ENCODE data around the gene LRP8.

The LRP8 gene

DNA sequence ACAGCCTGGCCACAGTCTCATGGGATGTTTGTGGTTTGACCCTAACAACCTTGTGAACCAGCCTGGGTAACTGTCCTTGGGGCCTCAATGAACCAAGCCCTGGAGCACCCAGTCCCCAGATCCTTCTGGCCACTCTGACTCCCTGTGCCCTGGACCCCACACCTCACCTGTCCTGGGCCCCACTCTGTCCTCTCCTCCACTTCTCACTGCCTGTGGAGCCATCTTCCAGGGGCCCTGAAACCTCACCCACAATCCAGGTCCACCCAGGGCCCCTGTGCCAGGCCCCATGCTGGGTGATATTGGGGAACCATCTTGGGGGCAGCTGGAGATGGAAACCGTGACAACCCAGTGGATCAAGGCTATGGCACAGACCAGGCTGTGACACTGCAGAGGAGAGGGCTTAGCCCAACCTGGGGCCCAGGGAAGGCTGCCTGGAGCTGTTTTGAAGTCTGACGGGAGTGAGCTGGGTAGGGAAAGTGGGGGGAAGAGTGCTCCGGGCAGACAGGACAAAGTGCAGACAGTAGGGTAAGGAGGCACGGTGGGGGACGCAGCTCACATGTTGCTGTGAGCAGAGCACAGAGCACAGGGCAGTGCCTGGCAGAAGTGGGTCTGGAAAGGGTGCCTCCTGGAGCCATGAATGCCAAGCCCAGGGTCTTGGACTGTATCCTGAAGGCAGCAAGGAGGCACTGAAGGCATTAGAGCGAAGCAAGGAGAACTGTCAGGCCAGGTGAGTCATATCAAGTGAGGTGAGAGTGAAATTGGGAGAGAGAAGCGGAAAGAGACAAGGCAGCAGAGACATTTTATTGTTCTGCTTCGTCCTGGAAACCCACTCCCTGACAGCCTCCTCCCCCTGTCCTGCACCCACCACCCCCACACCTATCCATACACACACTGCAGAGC, 12.1 kb upstream of the LRP8 start:
- no peak for DNase-seq (ENCODE audit: low spot score)

DNA sequence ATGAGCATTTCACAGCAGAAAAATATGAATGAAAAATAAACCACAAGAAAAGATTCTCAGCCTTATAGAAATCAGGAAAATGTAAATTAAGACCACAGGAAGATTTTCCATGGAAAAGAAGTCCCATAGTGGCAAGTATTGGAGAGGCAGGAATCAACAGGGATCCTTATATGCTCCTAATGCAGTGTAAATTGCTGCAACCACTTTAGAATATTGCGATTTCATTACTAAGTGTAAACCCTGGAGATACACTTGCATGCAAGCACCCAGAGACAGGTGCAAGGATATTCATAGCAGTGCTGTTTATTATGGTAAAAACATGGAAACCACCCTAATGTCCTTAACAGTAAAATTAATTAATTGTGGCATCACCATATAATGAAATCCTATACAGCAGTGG, 10.6 kb upstream of the LRP8 start:
- DNase-seq (ENCODE audit: low spot score), result no peak

DNA sequence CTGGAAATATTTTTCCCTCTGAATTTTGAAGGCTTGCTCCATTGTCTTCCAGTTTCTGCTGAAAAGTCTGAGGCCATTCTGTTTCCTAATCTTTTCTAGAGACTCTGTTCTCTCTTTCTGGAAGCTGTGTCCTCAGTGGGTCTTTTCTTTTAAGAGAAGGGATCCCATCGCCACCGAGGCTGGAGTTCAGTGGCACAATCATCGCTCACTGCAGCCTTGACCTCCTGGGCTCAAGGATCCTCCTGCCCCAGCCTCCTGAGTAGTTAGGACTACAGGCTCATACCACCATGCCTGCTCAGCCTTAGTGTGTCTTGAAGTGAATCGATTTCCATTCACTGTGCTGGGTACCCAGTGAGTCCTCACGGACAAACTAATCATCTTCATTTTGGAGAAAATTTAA, 9.6 kb upstream of the LRP8 start:
- DNase-seq (ENCODE audit: low spot score), result no peak

DNA sequence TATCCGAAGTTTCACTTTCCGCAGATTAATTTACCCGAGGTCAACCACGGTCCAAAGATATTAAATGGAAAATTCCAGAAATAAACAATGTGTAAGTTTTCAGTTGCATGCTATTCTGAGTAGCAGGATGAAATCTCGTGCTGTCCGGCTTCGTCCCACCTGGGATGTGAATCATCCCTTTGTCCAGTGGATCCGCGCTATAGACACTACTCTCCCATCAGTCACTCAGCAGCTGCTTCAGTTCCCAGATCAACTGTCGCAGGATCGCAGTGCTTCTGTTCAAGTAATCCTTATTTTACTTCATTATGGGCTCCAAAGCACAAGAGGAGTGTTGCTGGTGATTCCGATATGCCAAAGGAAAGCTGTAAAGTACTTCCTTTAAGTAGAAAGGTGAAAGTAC, 8.3 kb upstream of the LRP8 start:
- DNase-seq (ENCODE audit: low spot score), result no peak

DNA sequence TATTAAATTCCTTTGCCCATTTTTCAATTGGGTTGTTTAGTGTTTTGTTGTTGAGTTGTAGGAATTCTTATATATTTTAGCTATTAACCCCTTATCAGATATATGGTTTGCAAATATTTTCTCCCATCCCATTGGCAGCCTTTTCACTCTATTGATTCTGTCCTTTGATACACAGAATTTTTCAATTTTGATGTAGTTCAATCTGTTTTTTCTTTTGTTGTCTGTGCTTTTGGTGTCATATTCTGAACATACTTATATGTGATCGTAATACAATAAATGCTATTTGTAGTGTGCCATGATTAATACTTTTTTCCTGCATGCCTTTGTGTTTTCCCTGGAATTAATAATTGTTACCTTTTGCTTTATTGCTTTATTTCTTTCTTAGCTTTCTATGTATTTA, 7.8 kb upstream of the LRP8 start:
- no peak for DNase-seq (ENCODE audit: low spot score)

DNA sequence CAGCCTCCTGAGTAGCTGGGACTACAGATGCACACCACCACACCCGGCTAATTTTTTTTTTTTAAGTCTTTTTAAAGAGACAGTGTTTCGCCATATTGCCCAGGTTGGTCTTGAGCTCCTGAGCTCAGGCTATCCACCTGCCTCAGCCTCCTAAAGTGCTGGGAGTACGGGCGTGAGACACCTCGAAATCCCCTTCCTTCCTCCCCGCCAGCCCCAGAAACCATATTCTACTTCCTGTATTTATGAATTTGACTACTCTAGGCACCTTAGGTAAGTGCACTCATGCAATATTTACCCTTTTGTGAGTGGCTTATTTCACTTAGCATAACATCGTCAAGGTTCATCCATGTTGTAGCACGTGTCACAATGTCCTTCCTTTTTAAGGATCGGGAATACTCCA, 6.9 kb upstream of the LRP8 start:
- DNase-seq (ENCODE audit: low spot score), result no peak

DNA sequence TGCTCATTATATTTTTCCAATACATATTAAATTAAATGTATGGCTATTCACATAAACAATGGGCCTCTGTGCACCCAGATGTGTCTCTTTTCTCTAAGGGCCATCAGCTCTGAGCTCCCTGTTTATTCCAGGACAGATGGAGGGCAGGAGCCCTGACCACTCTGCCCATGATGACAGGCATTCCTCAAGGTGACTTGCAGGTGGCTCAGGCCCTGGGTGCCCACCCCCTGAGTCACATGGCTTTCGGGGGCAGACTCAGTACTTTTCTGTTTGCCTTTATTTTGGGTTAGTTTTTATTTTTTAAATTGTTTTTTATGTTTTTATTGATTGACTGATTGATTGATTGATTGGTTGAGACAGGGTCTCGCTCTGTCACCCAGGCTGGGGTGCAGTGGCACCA, 6.4 kb upstream of the LRP8 start:
- no peak for DNase-seq (ENCODE audit: low spot score)

DNA sequence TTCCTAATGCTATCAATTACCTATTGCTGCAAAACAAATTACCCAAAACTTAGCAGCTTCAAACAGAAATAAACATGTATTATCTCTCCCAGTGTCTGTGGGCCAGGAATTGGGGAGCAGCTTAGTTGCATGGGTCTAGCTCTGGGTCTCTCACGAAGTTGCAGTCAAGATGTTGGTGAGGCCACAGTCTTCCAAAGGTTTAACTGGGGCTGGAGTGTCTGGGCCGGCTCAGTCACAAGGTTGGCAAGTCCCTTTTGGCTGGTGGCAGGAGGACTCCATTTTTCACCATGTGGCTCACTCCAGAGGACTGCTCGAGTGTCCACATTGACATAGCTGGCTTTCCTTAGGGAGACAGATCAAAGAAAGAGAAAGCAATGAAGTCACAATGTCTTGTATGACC, 5.0 kb upstream of the LRP8 start:
- DNase-seq (ENCODE audit: low spot score), result no peak

DNA sequence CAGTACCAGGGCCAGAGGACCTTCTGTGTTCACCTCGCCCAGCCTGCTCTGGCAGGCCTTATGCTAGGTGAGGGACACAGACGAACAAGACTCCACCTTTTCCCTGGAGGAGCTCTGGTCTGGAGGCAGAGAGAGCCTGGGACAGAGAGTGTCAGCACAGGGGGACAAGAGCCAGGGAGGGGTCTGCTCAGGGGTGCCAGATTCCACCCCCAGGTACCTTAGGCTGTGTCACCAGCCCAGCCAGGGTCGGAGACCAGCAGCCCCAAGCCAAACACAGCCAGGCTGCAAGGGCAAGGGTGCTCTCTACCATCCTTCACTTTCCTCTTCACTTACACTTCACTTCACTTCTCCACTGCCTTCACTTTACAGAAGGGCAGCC, 4.3 kb upstream of the LRP8 start:
- DNase-seq (ENCODE audit: low spot score), result no peak

DNA sequence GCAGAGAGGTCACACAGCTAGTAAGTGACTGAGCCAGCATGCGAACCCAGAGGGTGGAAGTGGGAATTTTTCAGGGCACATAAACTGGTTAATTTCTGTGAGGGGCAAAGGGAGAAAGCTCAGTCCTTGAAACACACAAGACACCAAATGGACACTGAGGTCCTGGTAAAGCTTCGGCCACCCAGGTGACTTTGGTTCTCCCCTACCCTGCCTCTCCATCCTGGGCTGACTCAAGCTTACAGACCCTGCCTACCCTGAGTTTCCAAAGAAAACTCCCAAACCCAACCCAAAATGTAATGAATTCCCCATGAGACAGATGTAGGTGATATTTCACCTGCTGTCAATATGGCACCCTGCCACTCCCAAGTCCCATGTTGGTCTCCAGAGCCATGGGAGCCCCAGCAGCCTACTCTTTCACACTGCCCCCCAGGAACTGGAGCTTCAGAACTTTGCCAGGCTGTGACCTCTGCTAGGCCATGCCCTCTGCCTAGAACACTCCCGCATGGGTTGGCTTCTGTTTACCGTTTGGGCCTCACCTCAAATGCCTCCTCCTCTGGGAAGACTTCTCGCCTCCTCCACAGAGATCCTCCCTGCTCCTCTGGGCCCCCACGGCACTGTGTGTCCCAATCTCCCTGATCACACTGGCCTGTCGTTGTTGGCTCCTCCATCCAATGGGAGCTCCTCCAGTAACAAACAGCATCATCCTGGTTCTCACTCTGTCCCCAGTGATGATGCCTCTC, 3.7 kb upstream of the LRP8 start:
- DNase-seq (ENCODE audit: low spot score), result no peak

DNA sequence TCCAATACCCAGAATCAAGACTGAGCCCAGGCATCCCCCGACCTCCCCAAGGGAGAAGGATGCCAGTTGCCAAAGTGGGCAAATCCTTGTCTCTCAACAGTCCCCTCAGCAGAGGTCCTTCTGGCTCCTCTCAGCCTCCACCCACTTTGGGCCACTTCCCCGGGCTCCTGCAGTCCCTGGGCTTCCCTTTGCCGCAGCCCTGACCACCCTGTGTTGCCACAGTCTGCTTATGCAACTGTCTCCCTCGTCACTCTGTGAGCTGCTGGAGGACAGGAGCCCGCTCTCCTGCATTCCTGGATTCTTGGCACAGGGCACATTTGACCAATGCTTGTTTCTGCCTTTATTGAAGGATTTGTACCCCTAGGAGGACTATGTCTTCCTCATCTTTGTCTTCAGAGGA, 2.9 kb upstream of the LRP8 start:
- no peak for DNase-seq (ENCODE audit: low spot score)

DNA sequence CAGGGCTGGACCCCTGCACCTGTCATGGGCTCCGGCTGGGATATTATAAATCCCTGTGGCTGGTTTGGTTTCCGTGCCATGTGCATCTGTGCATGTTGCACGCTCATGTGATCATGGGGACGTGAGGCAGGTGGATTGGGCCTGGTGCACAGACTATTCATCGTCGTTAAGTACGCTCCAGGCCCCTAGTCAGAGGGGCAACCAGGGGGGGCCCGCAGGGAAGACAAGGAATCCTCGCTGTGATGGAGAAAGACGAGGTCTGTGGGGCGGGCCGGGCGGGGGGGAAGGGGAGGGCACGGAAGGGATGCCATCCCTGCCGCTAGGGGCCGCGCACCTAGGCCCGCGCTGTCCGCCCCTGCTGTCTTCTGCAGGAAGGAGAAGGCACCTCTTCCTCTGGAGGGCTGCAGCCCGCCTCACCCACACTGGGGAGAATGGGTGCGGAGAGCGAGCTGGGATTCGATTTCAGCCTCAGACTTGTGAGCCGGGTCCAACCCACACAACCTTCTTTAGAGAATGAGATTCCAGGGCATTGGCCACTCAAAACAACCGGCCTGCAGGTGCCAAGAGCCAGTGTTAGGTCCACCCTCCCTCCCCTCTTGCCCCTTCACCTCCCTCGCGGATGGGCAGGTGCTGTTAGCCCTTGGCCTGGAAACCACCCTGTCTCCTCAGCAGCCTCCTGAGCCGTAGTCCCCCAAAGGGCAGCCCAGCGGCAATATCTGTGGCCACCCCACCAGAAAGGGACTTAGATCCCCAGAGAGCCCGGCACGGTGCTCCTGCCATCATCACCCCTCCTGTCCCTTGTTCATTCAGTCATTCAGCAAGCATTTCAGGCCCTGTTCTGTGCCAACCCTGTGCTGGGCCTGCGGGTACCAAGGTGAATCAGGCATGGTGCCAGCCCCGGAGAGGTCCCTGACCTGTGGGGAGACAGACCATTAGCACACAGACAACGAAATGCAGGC, 950 bp upstream of the LRP8 start:
- no peak for DNase-seq (ENCODE audit: low spot score)

DNA sequence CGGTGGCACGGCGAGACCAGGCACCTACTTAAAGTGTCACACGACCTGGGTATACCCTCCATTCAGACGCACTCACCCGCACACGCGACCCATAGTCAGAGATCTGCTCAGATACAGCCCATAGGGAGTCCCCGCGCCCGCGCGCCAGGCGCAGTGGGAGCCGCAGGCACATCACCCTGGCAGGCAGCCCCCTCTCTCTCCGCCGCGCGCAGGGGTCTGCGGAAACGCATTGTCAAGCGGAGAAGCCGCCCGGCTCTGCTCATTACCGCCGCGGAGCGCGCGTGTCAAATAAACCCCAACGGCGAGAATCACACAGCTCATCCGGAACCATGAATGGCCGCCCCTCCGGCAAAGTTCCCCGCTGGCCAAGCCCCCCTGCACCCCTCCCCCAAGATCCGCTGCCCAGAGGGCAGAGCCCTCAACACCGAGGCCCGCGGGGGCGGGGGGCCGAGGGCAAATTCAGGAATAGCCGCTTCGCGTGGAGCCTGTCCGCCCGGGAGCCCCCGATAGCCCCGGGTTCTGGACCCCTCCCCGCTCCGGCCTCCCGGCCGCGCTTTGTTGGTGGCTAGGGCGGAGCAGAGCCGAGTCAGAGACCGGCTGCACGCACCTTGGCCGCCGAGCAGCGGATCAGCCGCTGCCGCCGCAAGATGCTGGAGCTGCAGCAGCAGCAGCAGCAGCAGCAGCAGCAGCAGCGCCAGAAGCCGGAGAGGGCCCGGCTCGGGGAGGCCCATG, 522 bp downstream of the LRP8 start:
- no peak for DNase-seq (ENCODE audit: low spot score)

DNA sequence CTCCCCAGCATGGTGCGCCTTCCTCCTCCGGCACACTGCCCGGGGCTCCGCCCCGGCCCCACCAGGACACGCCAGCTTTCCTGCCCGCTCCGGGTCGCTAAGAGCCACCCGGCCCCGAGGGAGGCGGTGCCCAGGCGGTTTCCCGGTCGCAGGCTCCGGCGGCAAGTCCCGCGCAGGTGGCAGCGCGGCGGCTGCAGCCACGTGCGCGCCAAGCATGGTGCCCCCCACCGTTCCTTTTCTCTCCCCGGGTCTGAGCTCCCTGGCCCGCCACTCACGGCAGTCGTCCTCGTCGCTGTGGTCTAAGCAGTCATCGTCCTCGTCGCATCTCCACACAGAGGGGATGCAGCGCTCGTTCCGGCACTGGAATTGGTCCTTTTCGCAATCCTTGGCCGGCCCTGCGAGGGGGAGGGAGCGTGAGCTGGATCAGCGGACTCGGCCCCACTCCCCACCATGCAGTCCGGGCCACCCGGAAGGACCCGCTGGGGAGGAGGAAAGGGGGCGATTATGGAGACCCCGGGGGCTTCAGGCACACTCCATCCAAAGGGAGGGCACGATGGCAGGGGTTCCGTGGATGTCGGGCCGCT, 1.2 kb downstream of the LRP8 start:
- no peak for DNase-seq (ENCODE audit: low spot score)

DNA sequence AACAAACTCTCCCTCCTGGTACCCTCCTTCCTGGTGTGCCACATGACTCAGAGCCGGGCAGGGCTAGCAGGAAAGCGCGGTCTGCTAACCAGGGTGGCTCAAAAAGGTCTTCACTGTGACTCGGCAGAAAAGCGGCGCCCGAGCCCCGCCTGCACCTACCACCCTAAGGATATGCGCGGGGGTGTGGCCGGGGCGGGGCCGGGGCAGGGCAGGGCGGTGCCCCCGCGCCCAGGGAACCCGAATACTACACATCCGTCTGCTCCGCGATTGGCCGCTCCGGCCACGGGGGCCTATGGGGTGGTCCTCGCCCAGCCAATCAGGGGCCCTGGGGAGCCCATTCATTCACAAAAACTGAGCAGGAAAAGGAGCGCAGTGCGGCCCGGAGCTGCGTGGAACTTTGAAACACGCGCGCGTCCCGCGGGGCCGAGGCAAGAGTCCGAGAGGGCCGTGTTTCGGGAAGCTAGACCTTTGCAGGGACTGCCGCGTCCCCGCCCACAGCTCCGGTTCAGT, 1.7 kb downstream of the LRP8 start:
- DNase-seq (ENCODE audit: low spot score), result peak; percentile 52

DNA sequence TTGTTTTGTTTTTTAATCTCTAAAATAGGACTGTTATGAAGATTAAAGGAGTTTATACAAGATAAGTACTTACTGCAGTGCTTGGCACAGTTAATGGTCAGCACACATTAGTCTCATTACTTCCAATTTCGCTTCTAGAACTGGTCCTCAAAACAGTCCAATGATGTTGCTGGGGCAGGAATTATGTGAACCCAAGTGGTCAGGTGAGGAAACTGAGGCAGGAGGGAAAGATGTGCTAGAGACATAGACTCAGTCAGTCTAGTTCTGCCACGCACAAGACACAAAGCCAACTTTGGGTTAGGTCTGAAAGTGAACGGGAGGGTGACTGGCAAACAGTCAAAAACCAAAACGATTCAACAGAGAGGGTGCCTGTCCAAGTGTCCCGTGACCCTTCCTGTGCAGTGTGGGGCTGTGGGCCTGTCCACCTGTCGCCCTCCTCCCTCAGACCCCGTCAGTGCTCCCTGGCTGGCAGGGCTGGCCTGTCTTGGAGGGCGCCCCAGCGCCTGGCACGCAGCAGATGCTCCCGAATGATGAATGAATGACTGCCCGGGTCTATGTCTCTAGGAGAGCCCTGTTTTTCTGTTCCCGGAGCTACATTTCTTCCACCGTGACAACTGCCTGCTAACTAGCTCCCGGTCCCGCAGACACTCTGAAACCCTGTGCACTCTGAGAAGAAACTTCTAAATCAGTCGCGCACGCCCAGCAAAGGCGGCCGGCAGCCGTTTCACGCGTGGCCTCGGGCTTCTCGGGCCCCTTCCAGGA, 2.4 kb downstream of the LRP8 start:
- DNase-seq (ENCODE audit: low spot score), result peak; percentile 16

DNA sequence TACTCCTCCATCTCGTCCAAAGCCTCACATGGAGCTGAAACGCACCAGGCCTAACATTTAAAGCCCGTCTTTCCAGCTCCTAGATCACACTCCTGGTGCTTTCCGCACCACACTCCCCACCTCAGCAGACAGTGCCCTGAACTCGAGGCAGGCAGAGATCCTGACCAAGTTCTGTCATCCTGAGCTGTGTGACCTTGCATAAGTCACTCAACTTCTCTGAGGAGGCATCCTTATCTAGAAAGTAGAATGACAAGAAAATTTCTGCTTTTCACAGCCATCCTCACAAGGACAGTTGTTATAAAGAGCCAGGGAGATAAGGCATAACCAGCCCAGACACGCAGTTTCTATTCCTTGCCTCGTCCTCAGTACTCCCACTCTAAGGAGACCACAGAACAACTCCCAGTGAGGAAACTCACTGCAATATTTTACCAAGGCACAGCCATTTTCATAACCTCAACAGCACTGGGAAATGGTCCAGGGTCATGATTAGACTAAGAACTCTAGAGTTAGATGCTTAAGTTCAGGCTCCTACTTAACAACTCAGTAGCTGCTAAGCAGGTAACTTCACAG, 3.1 kb downstream of the LRP8 start:
- no peak for DNase-seq (ENCODE audit: low spot score)

DNA sequence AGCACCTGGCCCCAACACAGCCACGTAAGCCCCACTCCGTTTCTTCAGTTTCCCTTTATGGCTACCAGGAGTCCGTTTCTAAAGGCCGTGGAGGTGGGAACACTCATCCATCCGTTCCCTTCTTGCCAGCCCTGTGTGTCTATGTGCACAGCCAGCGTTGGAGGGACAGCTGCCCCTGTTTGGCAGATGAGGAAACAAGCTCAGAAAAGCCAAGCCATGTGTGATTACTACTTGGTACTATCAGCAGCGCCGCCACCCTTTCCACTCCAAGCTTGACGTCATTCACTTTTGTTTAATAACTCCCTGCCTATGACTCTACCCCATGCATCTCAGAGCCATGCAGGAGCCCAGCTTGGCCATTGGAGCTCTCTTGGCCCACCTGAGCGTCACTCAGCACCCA, 3.5 kb downstream of the LRP8 start:
- DNase-seq (ENCODE audit: low spot score), result no peak

DNA sequence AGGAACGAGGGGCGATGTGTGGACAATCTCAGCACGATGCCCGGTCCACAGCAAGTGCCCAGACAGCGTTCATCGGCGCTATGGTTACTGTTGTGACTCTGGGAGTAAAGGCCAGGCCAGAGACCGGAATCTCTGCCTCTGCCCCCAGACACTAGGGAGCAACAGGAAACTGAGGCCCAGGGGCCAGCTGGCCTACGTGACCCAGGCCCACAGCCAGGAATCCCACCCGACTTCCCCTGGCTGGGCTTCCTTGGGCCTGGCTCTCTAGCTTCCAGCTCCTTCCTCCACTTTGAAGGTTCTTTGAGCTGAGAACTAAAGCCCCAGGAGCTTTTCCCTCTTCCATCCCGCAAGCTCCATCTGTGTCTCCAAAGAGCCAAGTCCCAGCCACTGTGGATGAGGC, 4.6 kb downstream of the LRP8 start:
- no peak for DNase-seq (ENCODE audit: low spot score)
